Esophagus muscularis mucosa (tissue), 3 donors: ENCODE results near the gene SIM1.

ENCODE experiments used
- POLR2A ChIP-seq: fragments of 450-650 bp; IDR thresholded peaks from one replicate; pipeline ENCODE4 v1.6.1; 2017; ENCODE audit warnings: antibody characterized with exemption, moderate library complexity, mild to moderate bottlenecking, low read depth
- TF ChIP-seq, protein P1 (sequence below), 3 experiments: fragments of 200-600 bp in 2 of 3; fragments of 450-650 bp in 1 of 3; sonication (generic) in 2 of 3; IDR thresholded peaks; one replicate each; pipeline ENCODE4 v1.5.1; 2017 to 2019; ENCODE audit warnings: antibody characterized with exemption in 3 of 3, mild to moderate bottlenecking in 2 of 3, moderate library complexity in 1 of 3

DNA sequence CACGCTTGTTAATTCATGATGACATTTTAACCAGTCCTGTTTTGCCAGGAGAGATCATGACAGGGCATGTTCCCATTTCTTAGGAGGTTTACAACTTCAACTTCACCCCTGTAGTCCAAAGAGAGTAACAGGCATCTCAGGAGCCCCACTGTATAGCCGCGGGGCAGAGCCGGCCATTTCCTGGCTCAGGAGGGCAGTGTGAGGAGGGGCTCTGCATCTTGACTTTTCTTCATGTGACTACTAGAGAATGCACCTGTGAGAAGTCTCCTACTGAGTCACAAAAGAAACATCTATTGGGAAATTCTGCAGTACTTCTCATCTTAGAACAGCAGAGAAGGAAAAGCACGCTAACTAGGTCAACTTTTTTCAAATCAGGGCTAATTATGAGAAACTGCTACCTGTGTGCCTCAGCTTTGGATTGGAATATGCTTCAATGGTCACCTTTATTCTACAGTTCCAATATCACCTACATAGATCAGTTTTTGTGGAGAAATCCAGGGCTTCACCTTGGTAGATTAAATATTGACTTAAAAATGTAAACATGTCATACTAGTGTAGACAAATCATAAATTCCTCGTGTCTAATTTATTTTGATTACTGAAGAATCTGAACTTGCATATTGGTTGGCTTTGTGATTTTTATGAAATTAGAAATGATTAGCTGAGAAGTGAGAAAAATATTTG lies 28.6 kb upstream of the SIM1 start:
- TF ChIP-seq, protein P1, sequence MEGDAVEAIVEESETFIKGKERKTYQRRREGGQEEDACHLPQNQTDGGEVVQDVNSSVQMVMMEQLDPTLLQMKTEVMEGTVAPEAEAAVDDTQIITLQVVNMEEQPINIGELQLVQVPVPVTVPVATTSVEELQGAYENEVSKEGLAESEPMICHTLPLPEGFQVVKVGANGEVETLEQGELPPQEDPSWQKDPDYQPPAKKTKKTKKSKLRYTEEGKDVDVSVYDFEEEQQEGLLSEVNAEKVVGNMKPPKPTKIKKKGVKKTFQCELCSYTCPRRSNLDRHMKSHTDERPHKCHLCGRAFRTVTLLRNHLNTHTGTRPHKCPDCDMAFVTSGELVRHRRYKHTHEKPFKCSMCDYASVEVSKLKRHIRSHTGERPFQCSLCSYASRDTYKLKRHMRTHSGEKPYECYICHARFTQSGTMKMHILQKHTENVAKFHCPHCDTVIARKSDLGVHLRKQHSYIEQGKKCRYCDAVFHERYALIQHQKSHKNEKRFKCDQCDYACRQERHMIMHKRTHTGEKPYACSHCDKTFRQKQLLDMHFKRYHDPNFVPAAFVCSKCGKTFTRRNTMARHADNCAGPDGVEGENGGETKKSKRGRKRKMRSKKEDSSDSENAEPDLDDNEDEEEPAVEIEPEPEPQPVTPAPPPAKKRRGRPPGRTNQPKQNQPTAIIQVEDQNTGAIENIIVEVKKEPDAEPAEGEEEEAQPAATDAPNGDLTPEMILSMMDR (IDR thresholded peaks at IDR 0.05): no peak
- TF ChIP-seq POLR2A: no peak
